22Rv1 (cell line): Measurements from ENCODE around the gene ERGIC2.

Source experiments
- CTCF ChIP-seq: fragments of 450-650 bp; IDR thresholded peaks from 2 replicates; pipeline ENCODE4 v1.5.1; 2017; ENCODE audit warnings: mild to moderate bottlenecking
- ZFX ChIP-seq: fragments of 450-650 bp; IDR thresholded peaks from 2 replicates; pipeline ENCODE4 v1.6.1; 2017; ENCODE audit warnings: antibody characterized with exemption, borderline replicate concordance

- peak; percentile 40 for TF ChIP-seq CTCF
- TF ChIP-seq ZFX = no peak
Measured at GRCh38 chr12:29427964-29428363, 47.0 kb upstream of the ERGIC2 start.
